NB4 (cell line): Measurements from ENCODE around the gene ATG9B.

Experiments
- MYC ChIP-seq: IDR thresholded peaks from 2 replicates; pipeline ENCODE4 v1.6.1; 2011; ENCODE audit warnings: low read depth, low read length
- POLR2A ChIP-seq: IDR thresholded peaks from 2 replicates; pipeline ENCODE4 v1.6.1; 2011; ENCODE audit warnings: mild to moderate bottlenecking; ENCODE audit not compliant: insufficient read length; ENCODE audit errors: extremely low read depth

DNA sequence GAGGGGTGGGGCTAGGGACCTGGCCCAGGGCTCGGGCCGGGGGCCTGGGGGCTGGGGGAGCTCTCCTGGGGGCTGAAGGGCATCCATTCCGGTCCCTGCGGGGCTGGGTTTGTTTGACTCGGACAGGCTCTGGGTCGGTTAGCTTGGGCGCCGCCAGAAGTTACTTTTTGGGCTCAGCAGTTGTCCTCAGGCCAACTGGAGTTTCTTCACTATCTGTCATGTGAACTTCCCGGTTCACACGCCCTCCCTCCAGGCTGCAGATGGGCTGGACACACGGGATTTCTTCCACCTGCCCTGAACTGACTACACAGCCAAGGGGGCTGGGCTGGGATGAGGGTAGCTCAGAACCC lies 38.9 kb upstream of the ATG9B start:
- no peak for TF ChIP-seq POLR2A
- no peak for TF ChIP-seq MYC
